ENCODE measurements around the gene PLCE1.

DNA sequence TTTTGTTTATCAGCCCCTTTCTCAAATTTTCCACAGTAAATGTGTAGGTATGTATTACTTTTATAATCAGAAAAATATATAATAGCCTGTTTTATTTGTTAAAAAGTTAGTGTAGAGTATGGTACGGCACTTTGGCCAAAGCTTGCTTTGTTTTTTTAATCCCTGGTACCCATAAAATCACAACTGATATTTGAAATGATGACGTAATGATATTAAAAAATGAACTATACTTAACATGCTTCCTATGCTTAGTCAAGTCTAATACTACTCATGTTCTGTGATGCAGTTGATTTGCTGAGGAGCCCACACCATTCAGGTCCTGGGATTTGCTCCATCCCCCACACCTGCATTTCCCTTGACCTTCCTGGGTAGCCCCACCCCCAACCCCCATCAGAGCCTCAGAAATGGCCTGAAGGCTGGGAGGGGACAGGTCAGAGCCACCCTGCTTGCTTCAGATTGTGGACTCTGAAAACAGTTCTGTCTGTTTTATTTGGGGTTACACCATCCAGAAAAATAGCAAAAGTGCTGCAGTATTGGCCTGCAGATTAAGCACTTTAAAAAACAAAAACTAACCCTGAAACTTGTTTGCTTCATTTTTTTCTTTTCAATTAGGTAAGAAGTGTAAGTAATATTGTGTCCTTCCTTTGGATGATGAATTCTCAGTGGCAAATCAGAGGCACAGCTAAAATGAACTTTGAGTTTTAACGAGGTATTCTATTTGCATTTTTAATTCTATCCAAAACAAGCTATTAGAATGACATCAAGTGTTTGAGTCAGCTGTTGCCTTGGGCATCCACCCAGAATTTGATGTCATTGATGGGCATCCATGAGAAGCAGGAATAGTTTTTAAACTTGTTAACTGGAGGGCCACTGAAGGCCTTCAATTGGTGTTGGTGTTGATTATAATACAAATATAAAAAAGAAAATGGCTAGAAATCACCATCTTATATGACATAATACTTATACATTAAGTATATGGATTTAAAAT lies 23.3 kb downstream of the PLCE1 start:
- TF ChIP-seq, protein P1, sequence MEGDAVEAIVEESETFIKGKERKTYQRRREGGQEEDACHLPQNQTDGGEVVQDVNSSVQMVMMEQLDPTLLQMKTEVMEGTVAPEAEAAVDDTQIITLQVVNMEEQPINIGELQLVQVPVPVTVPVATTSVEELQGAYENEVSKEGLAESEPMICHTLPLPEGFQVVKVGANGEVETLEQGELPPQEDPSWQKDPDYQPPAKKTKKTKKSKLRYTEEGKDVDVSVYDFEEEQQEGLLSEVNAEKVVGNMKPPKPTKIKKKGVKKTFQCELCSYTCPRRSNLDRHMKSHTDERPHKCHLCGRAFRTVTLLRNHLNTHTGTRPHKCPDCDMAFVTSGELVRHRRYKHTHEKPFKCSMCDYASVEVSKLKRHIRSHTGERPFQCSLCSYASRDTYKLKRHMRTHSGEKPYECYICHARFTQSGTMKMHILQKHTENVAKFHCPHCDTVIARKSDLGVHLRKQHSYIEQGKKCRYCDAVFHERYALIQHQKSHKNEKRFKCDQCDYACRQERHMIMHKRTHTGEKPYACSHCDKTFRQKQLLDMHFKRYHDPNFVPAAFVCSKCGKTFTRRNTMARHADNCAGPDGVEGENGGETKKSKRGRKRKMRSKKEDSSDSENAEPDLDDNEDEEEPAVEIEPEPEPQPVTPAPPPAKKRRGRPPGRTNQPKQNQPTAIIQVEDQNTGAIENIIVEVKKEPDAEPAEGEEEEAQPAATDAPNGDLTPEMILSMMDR (IDR thresholded peaks at IDR 0.05): no peak
- TF ChIP-seq EP300 (IDR thresholded peaks at IDR 0.05) (no peak), POLR2A (IDR thresholded peaks at IDR 0.05; ENCODE audit: low read depth) (no peak)

All from esophagus muscularis mucosa (tissue), 4 donors.